Fibroblast of lung (primary cell): Measurements from ENCODE around the gene PFAS.

ENCODE experiments used
- EZH2 ChIP-seq: IDR thresholded peaks from 2 replicates; pipeline ENCODE4 v1.5.1; 2012; ENCODE audit warnings: low read length, control low read depth, mild to moderate bottlenecking; ENCODE audit errors: missing control alignments
- TF ChIP-seq, protein P1 (sequence below), 2 donors: IDR thresholded peaks in 1 of 2; conservative IDR thresholded peaks in 1 of 2; 1 replicate in 1 of 2; 2 replicates in 1 of 2; pipeline ENCODE4 v1.5.1; 2011 to 2012; ENCODE audit warnings: low read length in 2 of 2, control low read depth in 1 of 2, inconsistent platforms in 1 of 2, low read depth in 1 of 2, mild to moderate bottlenecking in 1 of 2

- TF ChIP-seq, protein P1, sequence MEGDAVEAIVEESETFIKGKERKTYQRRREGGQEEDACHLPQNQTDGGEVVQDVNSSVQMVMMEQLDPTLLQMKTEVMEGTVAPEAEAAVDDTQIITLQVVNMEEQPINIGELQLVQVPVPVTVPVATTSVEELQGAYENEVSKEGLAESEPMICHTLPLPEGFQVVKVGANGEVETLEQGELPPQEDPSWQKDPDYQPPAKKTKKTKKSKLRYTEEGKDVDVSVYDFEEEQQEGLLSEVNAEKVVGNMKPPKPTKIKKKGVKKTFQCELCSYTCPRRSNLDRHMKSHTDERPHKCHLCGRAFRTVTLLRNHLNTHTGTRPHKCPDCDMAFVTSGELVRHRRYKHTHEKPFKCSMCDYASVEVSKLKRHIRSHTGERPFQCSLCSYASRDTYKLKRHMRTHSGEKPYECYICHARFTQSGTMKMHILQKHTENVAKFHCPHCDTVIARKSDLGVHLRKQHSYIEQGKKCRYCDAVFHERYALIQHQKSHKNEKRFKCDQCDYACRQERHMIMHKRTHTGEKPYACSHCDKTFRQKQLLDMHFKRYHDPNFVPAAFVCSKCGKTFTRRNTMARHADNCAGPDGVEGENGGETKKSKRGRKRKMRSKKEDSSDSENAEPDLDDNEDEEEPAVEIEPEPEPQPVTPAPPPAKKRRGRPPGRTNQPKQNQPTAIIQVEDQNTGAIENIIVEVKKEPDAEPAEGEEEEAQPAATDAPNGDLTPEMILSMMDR (conservative IDR thresholded peaks at IDR 0.05 in 1 of 2, IDR thresholded peaks at IDR 0.05 in 1 of 2; ENCODE audit: low read depth in 1 of 2, low read length in 2 of 2), result no peak
- TF ChIP-seq EZH2, result no peak
Measured at GRCh38 chr17:8222380-8222629, 26.8 kb upstream of the PFAS start.
